GM20431 (cell line): ENCODE measurements around the gene ALDH2.
"Not testable (repeated sequence)": the region's sequence is repeated elsewhere in the genome, so short reads cannot be mapped to it uniquely, and the experiment has no call there.

Experiments
- in situ Hi-C: fragments of 300-500 bp; cut with MseI, MboI; formaldehyde crosslinking; loops from one replicate; pipeline ENCODE4 v1.15.0; 2020; ENCODE audit warnings: low sequenced_read_pairs; ENCODE audit not compliant: unreplicated experiment

Gene ALDH2

DNA sequence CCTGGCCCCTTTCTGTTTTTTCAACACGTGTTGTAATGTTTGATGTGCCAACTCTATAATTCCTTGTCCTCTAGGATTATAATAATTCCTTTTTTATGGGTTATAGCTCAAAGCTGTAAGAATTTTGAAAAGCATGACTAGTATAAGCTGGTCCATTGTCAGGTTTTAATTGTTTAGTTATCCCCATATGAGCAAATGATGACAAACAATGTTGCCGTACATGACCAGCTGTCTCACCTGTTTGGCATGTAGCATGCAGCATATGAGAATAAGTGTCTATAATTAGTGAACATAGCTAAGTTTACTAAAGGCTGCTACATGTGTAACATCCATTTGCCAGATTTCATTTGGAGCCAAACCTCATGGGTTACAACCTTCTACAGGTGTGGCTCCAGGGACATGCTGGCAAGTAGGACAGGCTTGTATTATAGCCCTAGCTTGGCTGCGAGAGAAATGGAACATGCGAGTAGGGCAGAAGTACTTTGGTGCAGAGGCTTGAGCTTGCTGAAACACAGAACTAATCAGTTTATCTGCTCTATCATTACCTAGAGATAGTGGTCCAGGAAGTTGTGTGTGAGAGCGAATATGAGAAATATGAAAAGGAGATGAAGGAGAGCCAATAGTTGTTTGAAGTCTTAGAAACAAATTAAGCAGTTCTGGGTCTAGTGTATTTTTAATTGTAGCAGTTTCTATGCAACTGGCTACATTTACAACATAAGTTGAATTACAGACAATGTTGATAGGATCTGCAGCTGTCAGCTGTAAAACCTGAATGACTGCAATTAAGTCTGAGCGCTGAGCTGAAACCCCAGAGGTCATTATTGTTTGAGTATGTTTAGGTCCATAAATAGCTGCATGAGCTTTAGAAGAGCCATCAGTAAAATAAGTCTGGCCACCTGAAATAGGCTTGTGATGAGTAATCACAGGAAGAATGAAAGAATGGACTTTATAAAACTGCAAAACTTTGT lies 52.7 kb downstream of the ALDH2 start:
- in situ Hi-C loops: loop anchor here (10.0 kb wide), 1 partner anchor 65 kb away; no protein-coding TSS in a partner anchor

DNA sequence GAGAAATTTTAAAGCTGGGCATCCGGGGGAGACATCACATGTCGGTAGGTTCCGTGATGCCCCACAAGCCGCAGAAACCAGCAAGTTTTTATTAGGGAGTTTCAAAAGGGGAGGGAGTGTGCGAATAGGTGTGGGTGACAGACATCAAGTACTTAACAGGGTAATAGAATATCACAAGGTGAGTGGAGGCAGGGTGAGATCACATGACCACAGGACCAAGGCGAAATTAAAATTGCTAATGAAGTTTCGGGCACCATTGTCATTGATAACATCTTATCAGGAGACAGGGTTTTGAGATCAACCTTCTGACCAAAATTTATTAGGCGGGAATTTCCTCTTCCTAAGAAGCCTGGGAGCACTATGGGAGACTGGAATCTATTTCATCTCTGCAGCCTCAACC lies 54.1 kb downstream of the ALDH2 start:
- in situ Hi-C loops: not testable (repeated sequence)

DNA sequence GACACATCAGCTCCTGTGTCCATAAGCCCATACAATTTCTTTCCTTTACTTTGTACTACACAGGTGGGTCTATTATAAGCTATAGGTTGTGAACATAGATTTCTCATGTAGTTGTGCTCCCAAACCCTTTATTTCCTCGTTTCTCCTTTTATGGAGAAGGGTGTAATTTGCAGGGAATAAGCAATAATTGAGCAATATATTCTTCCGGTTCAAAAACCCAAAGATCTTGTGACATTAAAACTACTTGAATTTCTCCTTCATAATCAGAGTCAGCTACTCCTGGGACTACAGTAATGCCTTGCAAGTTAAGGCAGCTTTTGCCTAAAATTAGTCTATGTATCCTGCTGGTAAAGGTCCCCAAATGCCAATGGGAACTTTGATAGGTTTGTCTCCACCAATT lies 56.2 kb downstream of the ALDH2 start:
- in situ Hi-C loops: no loop called here

DNA sequence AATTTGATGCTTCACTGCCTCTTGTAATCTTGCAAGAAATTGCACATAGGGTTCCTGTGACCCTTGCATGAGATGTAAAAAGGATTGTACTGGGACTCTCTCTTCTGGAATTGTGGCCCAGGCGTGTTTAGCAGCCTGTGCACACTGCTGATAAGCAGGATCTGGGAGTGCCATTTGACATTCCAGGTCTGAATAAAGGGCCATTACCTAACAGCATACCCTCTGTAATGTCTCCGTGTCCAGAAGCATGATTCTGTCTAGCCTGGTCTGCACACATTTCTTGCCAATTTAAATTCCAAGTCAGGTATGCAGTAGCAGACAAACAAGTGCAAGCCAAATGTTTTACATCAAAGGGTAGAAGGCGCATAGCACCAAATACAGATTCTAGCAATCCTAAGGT lies 57.2 kb downstream of the ALDH2 start:
- in situ Hi-C loops: no loop called here

DNA sequence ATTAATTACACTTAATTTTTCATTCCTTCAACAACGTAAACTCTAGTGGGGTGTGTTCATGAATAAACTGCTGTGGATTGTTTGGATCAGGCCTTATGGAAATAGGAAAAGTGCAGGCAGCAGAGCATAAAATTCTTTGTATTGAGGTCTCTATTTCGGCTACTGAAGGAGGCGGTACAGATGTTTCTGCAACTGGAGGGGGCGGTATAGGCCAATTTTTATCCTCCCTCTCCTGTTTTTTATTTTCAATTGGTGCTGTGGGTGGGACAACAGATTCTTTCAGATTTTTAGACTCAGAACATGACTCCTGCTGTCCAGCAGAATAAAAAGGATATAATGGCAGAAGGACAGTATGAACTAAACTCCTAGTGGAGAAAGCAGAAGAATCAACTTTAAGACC lies 57.6 kb downstream of the ALDH2 start:
- in situ Hi-C loops: not testable (repeated sequence)

DNA sequence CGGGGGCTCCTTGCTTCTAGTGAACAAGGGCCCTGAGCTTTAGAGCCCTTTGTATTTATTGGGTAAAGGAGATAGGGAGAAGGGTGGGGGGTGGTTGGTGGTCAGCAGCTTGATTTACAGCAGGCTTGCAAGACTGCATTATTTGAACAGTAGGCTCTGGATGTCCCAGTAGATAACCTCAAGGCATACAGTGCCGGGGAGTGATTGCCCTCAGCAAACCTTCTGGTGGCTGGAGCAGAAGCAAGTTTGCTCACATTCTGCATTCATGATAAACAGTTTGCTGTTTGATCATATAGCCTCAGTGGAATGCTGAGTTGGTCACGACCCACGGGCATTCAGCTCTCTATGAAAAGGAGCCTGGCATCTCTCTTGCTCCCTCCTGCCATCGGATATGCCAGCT lies 58.8 kb downstream of the ALDH2 start:
- in situ Hi-C loops: no loop called here

DNA sequence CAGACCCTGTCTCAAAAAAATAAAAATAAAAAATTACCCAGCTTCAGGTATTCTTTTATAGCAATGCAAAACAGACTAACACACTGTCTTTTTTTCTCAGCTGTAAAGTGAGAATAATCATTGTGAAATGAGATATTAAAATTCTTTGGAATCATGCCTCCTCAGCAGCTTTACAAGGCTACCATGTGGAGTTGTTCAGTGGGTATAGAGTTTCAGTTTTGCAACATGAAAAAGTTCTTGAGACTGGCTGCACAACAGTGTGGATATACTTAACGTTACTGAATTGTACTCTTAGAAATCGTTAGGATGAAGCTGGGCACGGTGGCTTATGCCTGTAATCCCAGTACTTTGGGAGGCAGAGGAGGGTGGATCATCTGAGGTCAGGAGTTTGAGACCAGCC lies 59.6 kb downstream of the ALDH2 start:
- in situ Hi-C loops: no loop called here

DNA sequence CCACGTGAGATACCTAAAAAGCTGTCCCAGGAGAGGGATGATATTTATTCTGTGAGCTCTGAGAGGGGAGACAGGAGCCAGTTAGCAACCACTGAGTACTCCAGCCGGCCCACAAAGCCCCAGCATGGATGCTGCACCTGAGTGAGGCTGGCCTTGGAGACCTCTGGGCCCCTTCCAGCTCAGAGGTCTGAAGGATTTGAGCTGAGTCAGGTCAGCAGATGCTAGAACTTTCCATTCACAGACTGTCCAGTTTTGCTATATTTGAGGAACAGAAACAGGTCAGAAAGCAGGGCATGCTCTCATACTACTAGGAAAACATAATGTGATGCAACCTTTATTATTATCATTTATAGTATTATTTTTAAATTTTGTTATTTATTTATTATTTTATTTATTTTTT lies 60.3 kb downstream of the ALDH2 start:
- in situ Hi-C loops: no loop called here

DNA sequence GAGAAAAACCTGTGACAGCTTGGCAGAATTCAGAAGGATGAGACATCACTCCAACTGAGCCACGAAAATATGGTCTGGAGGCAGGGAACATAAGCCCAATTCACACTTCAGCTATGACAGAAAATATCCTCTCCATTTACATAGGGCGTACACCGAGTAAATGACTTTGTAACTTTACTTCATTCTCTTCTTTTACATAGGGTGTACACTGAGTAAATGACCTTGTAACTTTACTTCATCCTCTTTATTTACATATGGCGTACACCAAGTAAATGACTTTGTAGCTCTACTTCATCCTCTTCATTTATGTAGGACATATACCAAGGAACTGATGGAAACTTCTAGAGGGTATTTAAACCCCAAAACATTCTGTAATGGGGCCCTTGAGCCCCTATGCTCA lies 61.2 kb downstream of the ALDH2 start:
- in situ Hi-C loops: no loop called here

DNA sequence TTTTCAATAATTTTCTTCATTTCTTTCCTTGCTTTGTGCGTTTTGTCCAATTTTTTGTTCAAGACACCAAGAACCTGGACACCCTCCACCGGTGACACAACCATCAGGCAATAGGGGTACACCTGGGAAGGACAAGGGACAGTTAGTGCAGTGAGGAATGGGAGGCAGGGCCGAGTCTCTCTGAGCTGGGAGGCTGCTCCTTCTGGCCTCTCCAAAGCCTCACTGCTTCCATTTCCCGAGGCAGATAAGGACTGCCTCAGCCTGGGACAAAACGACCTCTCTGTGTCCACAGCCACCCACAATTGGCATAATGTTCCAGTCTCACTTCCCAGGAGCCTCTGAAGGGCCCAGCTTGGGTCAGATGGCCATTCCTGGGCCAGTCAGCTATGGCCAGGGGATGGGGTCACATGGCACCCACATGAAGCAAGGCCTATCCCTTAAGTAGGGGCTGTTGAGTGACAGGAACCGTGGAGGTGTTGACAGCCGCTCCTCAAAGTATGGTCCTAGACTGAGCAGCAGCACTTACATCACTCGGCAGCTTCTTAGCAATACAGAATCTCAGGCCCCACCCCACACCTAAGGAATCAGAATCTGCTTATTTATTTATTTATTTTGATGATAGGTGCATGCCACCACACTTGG lies 61.7 kb downstream of the ALDH2 start:
- in situ Hi-C loops: no loop called here

DNA sequence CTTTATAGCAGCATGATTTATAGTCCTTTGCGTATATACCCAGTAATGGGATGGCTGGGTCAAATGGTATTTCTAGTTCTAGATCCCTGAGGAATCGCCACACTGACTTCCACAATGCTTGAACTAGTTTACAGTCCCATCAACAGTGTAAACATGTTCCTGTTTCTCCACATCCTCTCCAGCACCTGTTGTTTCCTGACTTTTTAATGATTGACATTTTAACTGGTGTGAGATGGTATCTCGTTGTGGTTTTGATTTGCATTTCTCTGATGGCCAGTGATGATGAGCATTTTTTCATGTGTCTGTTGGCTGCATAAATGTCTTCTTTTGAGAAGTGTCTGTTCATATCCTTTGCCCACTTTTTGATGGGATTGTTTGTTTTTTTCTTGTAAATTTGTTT lies 62.9 kb downstream of the ALDH2 start:
- in situ Hi-C loops: not testable (repeated sequence)

DNA sequence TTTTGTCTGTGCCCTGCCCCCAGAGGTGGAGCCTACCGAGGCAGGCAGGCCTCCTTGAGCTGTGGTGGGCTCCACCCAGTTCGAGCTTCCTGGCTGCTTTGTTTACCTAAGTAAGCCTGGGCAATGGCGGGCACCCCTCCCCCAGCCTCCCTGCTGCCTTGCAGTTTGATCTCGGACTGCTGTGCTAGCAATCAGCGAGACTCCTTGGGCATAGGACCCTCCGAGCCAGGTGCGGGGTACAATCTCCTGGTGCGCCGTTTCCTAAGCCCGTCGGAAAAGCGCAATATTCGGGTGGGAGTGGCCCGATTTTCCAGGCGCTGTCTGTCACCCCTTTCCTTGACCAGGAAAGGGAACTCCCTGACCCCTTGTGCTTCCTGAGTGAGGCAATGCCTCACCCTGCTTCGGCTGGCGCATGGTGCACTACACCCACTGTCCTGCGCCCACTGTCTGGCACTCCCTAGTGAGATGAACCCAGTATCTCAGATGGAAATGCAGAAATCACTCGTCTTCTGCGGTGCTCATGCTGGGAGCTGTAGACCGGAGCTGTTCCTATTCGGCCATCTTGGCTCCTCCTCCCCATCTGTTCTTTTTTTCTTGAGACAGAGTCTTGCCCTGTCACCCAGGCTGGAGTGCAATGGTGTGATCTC lies 68.1 kb downstream of the ALDH2 start:
- in situ Hi-C loops: not testable (repeated sequence)

DNA sequence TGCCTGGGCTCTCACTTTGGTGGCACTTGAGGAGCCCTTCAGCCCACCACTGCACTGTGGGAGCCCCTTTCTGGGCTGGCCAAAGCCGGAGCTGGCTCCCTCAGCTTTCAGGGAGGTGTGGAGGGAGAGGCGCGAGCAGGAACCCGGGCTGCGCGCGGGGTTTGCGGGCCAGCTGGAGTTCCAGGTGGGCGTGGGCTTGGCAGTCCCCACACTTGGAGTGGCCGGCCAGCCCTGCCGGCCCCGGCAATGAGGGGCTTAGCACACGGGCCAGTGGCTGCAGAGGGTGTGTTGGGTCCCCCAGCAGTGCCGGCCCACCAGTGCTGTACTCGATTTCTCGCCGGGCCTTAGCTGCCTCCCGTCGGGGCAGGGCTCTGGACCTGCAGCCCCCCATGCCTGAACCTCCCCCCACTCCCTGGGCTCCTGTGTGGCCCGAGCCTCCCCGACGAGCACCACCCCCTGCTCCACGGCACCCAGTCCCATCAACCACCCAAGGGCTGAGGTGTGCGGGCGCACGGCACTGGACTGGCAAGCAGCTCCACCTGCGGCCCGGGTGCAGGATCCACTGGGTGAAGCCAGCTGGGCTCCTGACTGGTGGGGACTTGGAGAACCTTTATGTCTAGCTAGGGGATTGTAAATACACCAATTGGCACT lies 68.9 kb downstream of the ALDH2 start:
- in situ Hi-C loops: not testable (repeated sequence)

DNA sequence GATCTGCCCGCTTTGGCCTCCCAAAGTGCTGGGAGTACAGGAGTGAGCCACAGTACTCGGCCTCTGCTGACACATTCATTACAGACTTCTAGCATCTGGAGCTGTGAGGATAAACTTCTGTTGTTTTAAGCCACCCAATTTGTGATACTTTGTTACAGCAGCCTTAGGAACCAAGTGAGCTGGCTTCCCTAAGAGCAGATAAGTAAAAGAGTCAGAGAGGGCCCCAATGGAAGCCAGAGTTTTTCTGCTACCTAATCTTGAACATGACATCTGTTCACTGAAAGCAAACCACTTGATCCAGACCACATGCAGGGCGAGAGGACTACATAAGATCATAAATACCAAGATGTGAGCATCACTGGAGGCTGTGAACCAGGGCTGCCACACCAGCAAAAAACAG lies 71.6 kb downstream of the ALDH2 start:
- in situ Hi-C loops: no loop called here

DNA sequence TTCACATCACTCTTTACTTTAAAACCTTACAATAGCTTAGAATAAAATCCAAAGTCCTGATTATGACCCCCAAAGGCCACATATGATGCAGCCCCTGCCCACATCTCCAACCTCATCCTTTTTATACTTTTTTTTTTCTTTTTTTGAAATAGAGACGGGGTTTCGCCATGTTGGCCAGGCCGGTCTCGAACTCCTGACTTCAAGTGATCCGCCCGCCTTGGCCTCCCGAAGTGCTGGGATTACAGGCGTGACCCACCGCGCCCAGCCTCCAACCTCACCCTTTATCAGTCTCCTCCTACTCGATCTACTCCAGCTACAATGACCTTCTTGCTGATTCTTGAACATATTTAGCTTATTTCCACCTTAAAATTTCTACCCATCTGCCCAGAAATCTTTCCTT lies 74.1 kb downstream of the ALDH2 start:
- in situ Hi-C loops: no loop called here

DNA sequence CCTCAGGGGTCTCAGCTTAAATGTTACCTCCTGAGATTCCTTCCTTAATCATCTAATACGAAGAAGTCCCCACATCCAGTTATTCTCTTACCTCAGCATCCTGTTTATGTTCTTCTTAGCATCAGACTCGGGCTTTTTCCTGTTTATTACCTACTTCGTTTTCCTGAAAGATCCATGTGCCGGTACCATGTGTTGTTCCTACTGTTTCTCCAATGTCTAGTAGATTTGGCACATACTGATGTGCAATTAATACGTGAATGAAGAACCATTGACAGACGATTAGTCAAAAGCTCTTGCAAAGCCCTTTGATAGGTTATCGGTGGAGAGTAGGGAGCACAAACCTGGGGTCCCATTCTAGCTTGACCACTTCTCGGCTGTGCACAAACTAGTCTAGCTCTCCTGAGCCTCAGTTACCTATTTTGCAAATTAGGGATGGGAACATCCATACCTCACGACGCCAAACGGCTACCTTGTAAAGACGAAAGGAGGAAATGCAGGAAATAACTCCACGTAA lies 74.6 kb downstream of the ALDH2 start:
- in situ Hi-C loops: no loop called here

DNA sequence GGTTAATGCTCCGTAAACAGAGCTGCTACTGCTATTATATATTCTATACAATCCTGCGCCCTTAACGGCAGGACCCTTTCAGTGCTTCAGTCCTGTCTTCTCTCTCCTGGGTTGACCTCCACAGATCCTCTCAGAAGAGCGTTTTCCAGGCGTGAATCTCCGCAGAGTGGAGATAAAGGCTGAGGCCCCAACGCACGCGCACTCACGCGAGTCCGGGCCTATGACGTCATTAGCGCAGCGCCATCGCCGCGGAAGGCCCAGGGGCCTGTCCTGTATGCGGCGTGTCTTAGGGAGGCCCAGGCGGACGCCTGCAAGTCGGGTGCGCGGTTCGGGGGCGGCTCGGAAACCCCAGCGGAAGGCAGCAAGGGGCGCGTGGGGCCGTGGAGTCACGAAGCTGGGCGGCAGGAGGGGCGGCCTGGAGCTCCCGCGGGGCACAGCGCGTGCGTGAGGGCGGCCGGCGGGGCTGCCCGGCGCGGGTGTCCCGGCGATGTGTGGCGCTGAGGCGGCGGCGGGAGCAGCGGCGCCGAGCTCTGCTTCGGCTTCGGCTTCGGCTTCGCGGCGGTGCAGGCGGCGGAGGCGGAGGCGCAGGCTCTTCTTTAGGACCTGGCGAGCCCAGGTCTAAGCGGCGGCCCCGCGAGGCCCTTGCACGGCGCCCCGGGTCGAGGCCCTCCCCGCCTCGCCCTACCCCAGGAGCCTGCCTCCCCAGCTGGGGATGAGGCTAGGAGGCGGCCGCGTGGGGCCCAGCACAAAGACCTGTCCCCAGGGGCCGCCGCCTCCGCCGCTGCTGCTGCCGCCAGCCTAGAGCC lies 75.2 kb downstream of the ALDH2 start, which contains the start of gene MAPKAPK5:
MAPKAPK5 (plus strand) TSS at position 479 of the 806 bp plus-strand sequence. CDS start 506 bp downstream, outside the sequence.
- in situ Hi-C loops: no loop called here

DNA sequence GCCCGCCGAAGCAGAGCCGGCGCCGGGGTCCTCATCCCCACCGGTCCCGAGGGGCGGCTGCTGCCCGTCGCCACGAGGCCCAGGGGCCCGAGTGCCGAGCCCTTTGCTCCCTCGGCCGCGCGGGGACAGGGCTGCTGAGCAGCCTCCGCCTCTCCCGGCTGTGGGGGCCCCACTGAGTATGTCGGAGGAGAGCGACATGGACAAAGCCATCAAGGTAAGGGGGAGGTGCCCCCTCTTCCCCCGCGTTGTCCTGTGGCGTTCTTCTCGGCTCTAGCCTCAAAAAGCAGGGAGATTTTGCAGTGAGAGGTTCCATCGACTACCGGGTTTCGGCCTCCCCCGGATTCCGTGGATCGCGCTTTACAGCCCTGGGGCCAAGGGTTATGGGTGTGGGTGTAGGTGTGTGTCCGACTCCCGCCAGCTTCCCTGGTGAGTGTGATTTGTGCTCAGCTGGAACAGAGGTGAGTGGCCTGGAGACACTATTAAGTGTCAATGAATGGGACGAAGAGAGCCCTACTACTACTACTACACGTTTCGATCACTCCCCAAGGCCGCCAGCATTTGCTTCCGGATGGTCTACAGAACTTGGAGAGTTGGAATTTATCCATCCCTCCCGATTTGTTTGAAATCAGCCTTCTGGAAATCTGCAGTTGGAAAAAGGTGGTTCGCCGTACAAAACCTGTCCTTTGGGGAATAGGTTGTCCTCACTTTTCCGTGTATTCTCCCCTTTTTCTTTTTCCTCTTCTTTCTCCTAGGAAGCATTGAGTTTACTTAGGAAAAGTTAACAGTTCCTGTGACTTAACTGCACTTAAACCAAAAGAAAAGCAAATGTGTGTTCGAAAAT lies 76.0 kb downstream of the ALDH2 start:
- in situ Hi-C loops: no loop called here
